WTC11 (cell line): Measurements from ENCODE around the gene ARHGEF1. TPM values are rescaled to one million over a fixed set of nuclear protein-coding genes. Genes with fewer than 3 reads are reported as not detected.
A peak's percentile ranks its signal among the peaks of the same experiment; 100 is the strongest.

Experiments
- ATAC-seq: fragments of 200-7000 bp; cut with Tn5 transposase; 2 replicates; pipeline ENCODE4 v1.10.0; 2021; ENCODE audit warnings: mild to moderate bottlenecking, moderate library complexity
- CTCF ChIA-PET: fragments of 300-600 bp; sonication (Branson Sonifier 250); formaldehyde crosslinking; loops from one replicate; lab custom pipeline; 2021; ENCODE audit warnings: antibody characterized with exemption; lab: Charles Lee
- POLR2A ChIA-PET: fragments of 350-600 bp; sonication (Branson Sonifier 250); formaldehyde crosslinking; loops from one replicate; lab custom pipeline; 2021; ENCODE audit warnings: antibody characterized with exemption; lab: Charles Lee
- DNase-seq: peaks from one replicate; pipeline ENCODE4 v3.0.0; 2021; ENCODE audit warnings: low spot score
- H3K27ac Mint-ChIP-seq: 2 replicates; pipeline ENCODE4 v1.8.0; 2021; ENCODE audit warnings: mixed read lengths
- H3K27me3 Mint-ChIP-seq: 2 replicates; pipeline ENCODE4 v1.8.0; 2021; ENCODE audit warnings: low read depth, mild to moderate bottlenecking, moderate library complexity, mixed read lengths
- H3K36me3 Mint-ChIP-seq: 2 replicates; pipeline ENCODE4 v1.8.0; 2021; ENCODE audit warnings: mixed read lengths
- H3K4me1 Mint-ChIP-seq: 2 replicates; pipeline ENCODE4 v1.8.0; 2022; ENCODE audit warnings: mixed read lengths
- H3K4me3 Mint-ChIP-seq: 2 replicates; pipeline ENCODE4 v1.8.0; 2021; ENCODE audit warnings: mild to moderate bottlenecking, moderate library complexity, mixed read lengths
- H3K9me3 Mint-ChIP-seq: 2 replicates; pipeline ENCODE4 v1.8.0; 2021; ENCODE audit warnings: mixed read lengths
- ATF1 ChIP-seq: sonication (generic); formaldehyde crosslinking; IDR thresholded peaks from 2 replicates; pipeline ENCODE4 v1.8.1; 2023; ENCODE audit warnings: mild to moderate bottlenecking, moderate library complexity, missing genetic modification reagents
- CBFB ChIP-seq: sonication (generic); formaldehyde crosslinking; IDR thresholded peaks from 2 replicates; pipeline ENCODE4 v1.8.1; 2022; ENCODE audit warnings: mild to moderate bottlenecking, low read depth, missing genetic modification reagents
- CTCF ChIP-seq: fragments of 200-600 bp; IDR thresholded peaks from 2 replicates; pipeline ENCODE4 v1.8.0; 2022; ENCODE audit warnings: antibody characterized with exemption
- EMX1 ChIP-seq: fragments of 250-450 bp; sonication (Bioruptor Pico); IDR thresholded peaks from 2 replicates; pipeline ENCODE4 v1.8.0; 2021; ENCODE audit warnings: mild to moderate bottlenecking
- ERG ChIP-seq: fragments of 250-450 bp; sonication (Bioruptor Pico); IDR thresholded peaks from 2 replicates; pipeline ENCODE4 v1.8.0; 2021; ENCODE audit warnings: mild to moderate bottlenecking
- ESRRA ChIP-seq: sonication (generic); formaldehyde crosslinking; IDR thresholded peaks from 2 replicates; pipeline ENCODE4 v1.8.1; 2022; ENCODE audit warnings: mild to moderate bottlenecking, missing genetic modification reagents, borderline replicate concordance
- ETV6 ChIP-seq: sonication (generic); formaldehyde crosslinking; IDR thresholded peaks from 2 replicates; pipeline ENCODE4 v1.8.1; 2022; ENCODE audit warnings: mild to moderate bottlenecking, missing genetic modification reagents
- FOXJ3 ChIP-seq: sonication (generic); formaldehyde crosslinking; IDR thresholded peaks from 2 replicates; pipeline ENCODE4 v1.9.0; 2021; ENCODE audit warnings: missing genetic modification reagents, mild to moderate bottlenecking, borderline replicate concordance
- FOXK1 ChIP-seq: sonication (generic); formaldehyde crosslinking; IDR thresholded peaks from 2 replicates; pipeline ENCODE4 v1.8.0; 2022; ENCODE audit warnings: mild to moderate bottlenecking, moderate library complexity, missing genetic modification reagents
- GABPB1 ChIP-seq: sonication (generic); formaldehyde crosslinking; IDR thresholded peaks from 2 replicates; pipeline ENCODE4 v1.8.1; 2023; ENCODE audit warnings: mild to moderate bottlenecking, missing genetic modification reagents
- HMGA2 ChIP-seq: fragments of 250-450 bp; sonication (Bioruptor Pico); IDR thresholded peaks from 2 replicates; pipeline ENCODE4 v1.4.0; 2021; ENCODE audit warnings: mild to moderate bottlenecking, moderate library complexity
- NFE2L1 ChIP-seq: sonication (generic); formaldehyde crosslinking; IDR thresholded peaks from 2 replicates; pipeline ENCODE4 v1.8.1; 2023; ENCODE audit warnings: missing genetic modification reagents
- NR3C1 ChIP-seq: sonication (generic); formaldehyde crosslinking; conservative IDR thresholded peaks from 2 replicates; pipeline ENCODE4 v1.8.1; 2023; ENCODE audit warnings: low read depth, mild to moderate bottlenecking, missing genetic modification reagents
- RELA ChIP-seq: sonication (generic); formaldehyde crosslinking; IDR thresholded peaks from 2 replicates; pipeline ENCODE4 v1.8.1; 2022; ENCODE audit warnings: missing genetic modification reagents, mild to moderate bottlenecking, borderline replicate concordance
- SMAD3 ChIP-seq: sonication (generic); formaldehyde crosslinking; IDR thresholded peaks from 2 replicates; pipeline ENCODE4 v1.8.0; 2022; ENCODE audit warnings: missing genetic modification reagents, mild to moderate bottlenecking, borderline replicate concordance
- SMAD4 ChIP-seq: sonication (generic); formaldehyde crosslinking; IDR thresholded peaks from 2 replicates; pipeline ENCODE4 v1.8.0; 2022; ENCODE audit warnings: mild to moderate bottlenecking, missing genetic modification reagents
- STAT6 ChIP-seq: sonication (generic); formaldehyde crosslinking; conservative IDR thresholded peaks from 2 replicates; pipeline ENCODE4 v1.8.1; 2023; ENCODE audit warnings: mild to moderate bottlenecking, low read depth, missing genetic modification reagents, moderate library complexity
- TEAD1 ChIP-seq: sonication (generic); formaldehyde crosslinking; IDR thresholded peaks from 2 replicates; pipeline ENCODE4 v1.8.0; 2022; ENCODE audit warnings: mild to moderate bottlenecking, missing genetic modification reagents
- USF1 ChIP-seq: sonication (generic); formaldehyde crosslinking; IDR thresholded peaks from 2 replicates; pipeline ENCODE4 v1.8.0; 2022; ENCODE audit warnings: mild to moderate bottlenecking, missing genetic modification reagents
- ZNF416 ChIP-seq: fragments of 250-450 bp; sonication (Bioruptor Pico); IDR thresholded peaks from 2 replicates; pipeline ENCODE4 v1.9.0; 2021; ENCODE audit warnings: mild to moderate bottlenecking, inconsistent platforms
- ZNF425 ChIP-seq: fragments of 250-450 bp; sonication (Bioruptor Pico); conservative IDR thresholded peaks from 2 replicates; pipeline ENCODE4 v1.9.0; 2021; ENCODE audit warnings: mild to moderate bottlenecking
- ZNF671 ChIP-seq: fragments of 250-450 bp; sonication (Bioruptor Pico); IDR thresholded peaks from 2 replicates; pipeline ENCODE4 v1.8.0; 2021; ENCODE audit warnings: mild to moderate bottlenecking
- total RNA-seq: library from RNA; stranded (reverse); gene quantifications from 3 replicates; pipeline ENCODE4 v1.2.3, GENCODE V29; 2021

Gene ARHGEF1
- total RNA-seq, 1 experiment from 2014 or later: 102 TPM

GRCh38 chr19:41870401-41870873 is 12.5 kb upstream of the ARHGEF1 start:
- CTCF ChIA-PET: interaction anchor here (0.7 to 3.7 kb wide), 4 partner anchors 10 to 531 kb away, joined by 3 to 46 read pairs (median 4); partner anchors contain the start of genes ARHGEF1 and RPS19
- TF ChIP-seq FOXK1 (CRISPR knock-in tag) (no peak), ZNF425 (0 out of 2 replicates have a peak, but pooled peaks have one; percentile 6), EMX1 (CRISPR knock-in tag) (0 out of 2 replicates have a peak, but pooled peaks have one; percentile 61)
- Mint-ChIP-seq H3K4me3 (no peak overlapping the region), H3K27ac (peak overlapping the region; percentile 63; the same call in 1 of the 2 replicates), H3K27me3 (no peaks in the 10 kb centered on the region), H3K9me3 (no peaks in the 10 kb centered on the region), H3K4me1 (peaks cover 17% of the 10 kb centered on the region), H3K36me3 (peaks cover 50% of the 10 kb centered on the region)
- POLR2A ChIA-PET: interaction anchor here (0.7 to 4.3 kb wide), 4 partner anchors 10 to 1328 kb away, joined by 4 to 30 read pairs (median 9); partner anchors contain the start of gene RPS19
- no peak for DNase-seq
- ATAC-seq: no peak

GRCh38 chr19:41871573-41872383 is 11.2 kb upstream of the ARHGEF1 start:
- ChIA-PET POLR2A (interaction anchor here (0.6 to 4.3 kb wide), 6 partner anchors 9 to 551 kb away, joined by 3 to 30 read pairs (median 8); partner anchors contain the start of genes ARHGEF1, RABAC1 and RPS19), CTCF (interaction anchor here (1.2 to 3.7 kb wide), 9 partner anchors 11 to 86 kb away, joined by 4 to 46 read pairs (median 22); partner anchors contain the start of genes ARHGEF1, ERFL, RABAC1 and RPS19)
- Mint-ChIP-seq H3K27ac (peak overlapping the region; percentile 86), H3K4me3 (no peak overlapping the region), H3K27me3 (peaks cover 4% of the 10 kb centered on the region), H3K36me3 (peaks cover 41% of the 10 kb centered on the region), H3K9me3 (no peaks in the 10 kb centered on the region), H3K4me1 (peaks cover 11% of the 10 kb centered on the region)
- ATAC-seq: peak; percentile 1
- no peak for DNase-seq
- TF ChIP-seq ESRRA (0 out of 2 replicates have a peak, but pooled peaks have one; percentile 17), GABPB1 (CRISPR knock-in tag) (no peak), ERG (peak; percentile 90), NFE2L1 (no peak), ZNF425 (peak; percentile 78), SMAD3 (CRISPR knock-in tag) (no peak), FOXK1 (CRISPR knock-in tag) (no peak), SMAD4 (CRISPR knock-in tag) (no peak), CTCF (no peak), ETV6 (CRISPR knock-in tag) (no peak), ZNF416 (CRISPR knock-in tag) (peak; percentile 80), CBFB (CRISPR knock-in tag) (no peak), USF1 (CRISPR knock-in tag) (no peak), NR3C1 (CRISPR knock-in tag) (no peak), TEAD1 (no peak), STAT6 (no peak), HMGA2 (no peak), ATF1 (CRISPR knock-in tag) (no peak), FOXJ3 (CRISPR knock-in tag) (no peak), ZNF671 (peak; percentile 68), RELA (CRISPR knock-in tag) (no peak)
